HG03460 (cell line): ENCODE results near the gene IFNA14.
"Not testable (repeated sequence)": the region's sequence is repeated elsewhere in the genome, so short reads cannot be mapped to it uniquely, and the experiment has no call there.

ENCODE experiments used
- ATAC-seq: cut with Tn5 transposase; IDR thresholded peaks from one replicate; pipeline ENCODE4 v1.9.1; 2021; ENCODE audit not compliant: unreplicated experiment

Gene IFNA14

GRCh38 chr9:21217211-21217610 lies 22.6 kb downstream of the IFNA14 start, which contains the start of gene IFNA16:
Gene IFNA16, minus strand, starts transcription at chr9:21217311. Its CDS starts 6 bp downstream, at chr9:21217305.
- ATAC-seq = not testable (repeated sequence)

- peak; percentile 75 for ATAC-seq
Observed at GRCh38 chr9:21213411-21214326, 26.1 kb downstream of the IFNA14 start.

GRCh38 chr9:21212160-21212559 lies 27.6 kb downstream of the IFNA14 start:
- ATAC-seq = not testable (repeated sequence)

- not testable (repeated sequence) for ATAC-seq
Observed at GRCh38 chr9:21210782-21211181, 29.0 kb downstream of the IFNA14 start.

- no peak for ATAC-seq
Observed at GRCh38 chr9:21210311-21210710, 29.5 kb downstream of the IFNA14 start.

- ATAC-seq = not testable (repeated sequence)
Observed at GRCh38 chr9:21207043-21207442, 32.8 kb downstream of the IFNA14 start, which contains the start of gene IFNA10. Gene IFNA10, minus strand, starts transcription at chr9:21207143. Its CDS starts 46 bp downstream, at chr9:21207097.

GRCh38 chr9:21205204-21205603 lies 34.6 kb downstream of the IFNA14 start:
- ATAC-seq = no peak

- not testable (repeated sequence) for ATAC-seq
Observed at GRCh38 chr9:21202105-21202504, 37.7 kb downstream of the IFNA14 start, which contains the start of gene IFNA7. Gene IFNA7, minus strand, starts transcription at chr9:21202205. Its CDS starts 40 bp downstream, at chr9:21202165.

GRCh38 chr9:21194867-21195776 lies 44.7 kb downstream of the IFNA14 start:
- ATAC-seq = peak; percentile 87
